Muscle of leg (tissue), 11 donors: Measurements from ENCODE around the gene PRR20G. TPM values are rescaled to one million over a fixed set of nuclear protein-coding genes. Genes with fewer than 3 reads are reported as not detected.

Source experiments
- DNase-seq: peaks from one replicate; pipeline ENCODE4 v3.0.0; 2013
- H3K27ac ChIP-seq: one replicate; pipeline ENCODE4 v1.5.1; 2013; ENCODE audit warnings: mild to moderate bottlenecking, low read length, control low read depth
- H3K27me3 ChIP-seq: one replicate; pipeline ENCODE4 v1.6.1; 2013; ENCODE audit warnings: low read length; ENCODE audit not compliant: control insufficient read depth, insufficient read depth
- H3K36me3 ChIP-seq: one replicate; pipeline ENCODE4 v1.6.1; 2013; ENCODE audit warnings: low read length; ENCODE audit not compliant: control insufficient read depth, insufficient read depth
- H3K4me1 ChIP-seq: one replicate; pipeline ENCODE4 v1.6.1; 2013; ENCODE audit warnings: low read length; ENCODE audit not compliant: control insufficient read depth, insufficient read depth
- H3K4me3 ChIP-seq: one replicate; pipeline ENCODE4 v1.5.1; 2013; ENCODE audit warnings: low read length, control low read depth
- H3K9me3 ChIP-seq: replicated peaks from 2 replicates; pipeline ENCODE4 v1.6.1; 2013; ENCODE audit warnings: low read depth, low read length; ENCODE audit not compliant: control insufficient read depth
- WGBS: methylation state at CpG from one replicate; pipeline ENCODE4 v1.1.5; 2013; ENCODE audit warnings: missing lambda C conversion rate; ENCODE audit not compliant: insufficient coverage; 5-methylcytosine and 5-hydroxymethylcytosine counted together
- polyA plus RNA-seq, 8 donors: library from polyadenylated mRNA; unstranded; fragments of 120-200 nt; gene quantifications; one replicate each; pipeline versions ENCODE4 v1.2.1 to v1.2.3, GENCODE V29; 2013; ENCODE audit warnings: inconsistent platforms in 1 of 8, low replicate concordance in 1 of 8; ENCODE audit not compliant: insufficient read length in 8 of 8, insufficient read depth in 1 of 8
- total RNA-seq: library from RNA; stranded (reverse); fragments of 120-200 nt; gene quantifications from one replicate; pipeline ENCODE4 v1.2.4, GENCODE V29; 2013

PRR20G gene
- total and polyA plus RNA-seq, 9 donors: not detected

- Histone ChIP-seq H3K36me3 (no peaks in the 10 kb centered on the region), H3K9me3 (no peaks in the 10 kb centered on the region), H3K27ac (no peak overlapping the region), H3K4me3 (no peak overlapping the region), H3K27me3 (peaks cover 4% of the 10 kb centered on the region), H3K4me1 (no peaks in the 10 kb centered on the region)
- WGBS: no CpG with 5 or more reads among the region's 2 CpGs
- no peak for DNase-seq
Measured at GRCh38 chr3:127238602-127239001, 49.2 kb downstream of the PRR20G start.

GRCh38 chr3:127237835-127238234 is 50.0 kb downstream of the PRR20G start:
- Histone ChIP-seq H3K36me3 (no peaks in the 10 kb centered on the region), H3K4me3 (no peak overlapping the region), H3K27me3 (peaks cover 7% of the 10 kb centered on the region), H3K27ac (no peak overlapping the region), H3K9me3 (no peaks in the 10 kb centered on the region), H3K4me1 (no peaks in the 10 kb centered on the region)
- WGBS: no CpG with 5 or more reads among the region's 3 CpGs
- no peak for DNase-seq

GRCh38 chr3:127235706-127236105 is 52.1 kb downstream of the PRR20G start:
- Histone ChIP-seq H3K4me3 (no peak overlapping the region), H3K9me3 (no peaks in the 10 kb centered on the region), H3K27ac (no peak overlapping the region), H3K36me3 (no peaks in the 10 kb centered on the region), H3K27me3 (peaks cover 14% of the 10 kb centered on the region), H3K4me1 (no peaks in the 10 kb centered on the region)
- no peak for DNase-seq
- 67% methylated on average over 1 of the region's 3 CpGs for WGBS

GRCh38 chr3:127234778-127235177 is 53.1 kb downstream of the PRR20G start:
- Histone ChIP-seq H3K9me3 (no peaks in the 10 kb centered on the region), H3K27me3 (peaks cover 10% of the 10 kb centered on the region), H3K4me3 (no peak overlapping the region), H3K36me3 (no peaks in the 10 kb centered on the region), H3K27ac (no peak overlapping the region), H3K4me1 (no peaks in the 10 kb centered on the region)
- DNase-seq: no peak

Other genes with a start within 250 kb of the PRR20G start
- gene PRR23E, start 94.9 kb downstream of the PRR20G start, total RNA-seq: not detected
- gene PRR23E, start 94.9 kb downstream of the PRR20G start, polyA plus RNA-seq: not detected